Stimulated activated CD4-positive, alpha-beta T cell treated with anti-CD3 and anti-CD28 coated beads, Interleukin-1b, Interleukin-23, amount 100 ng/mL, for 4 hours (primary cell): Measurements from ENCODE around the gene ATXN1L.
"Not testable (repeated sequence)": the region's sequence is repeated elsewhere in the genome, so short reads cannot be mapped to it uniquely, and the experiment has no call there.

ENCODE experiments used
- DNase-seq, 2 donors: peaks; one replicate each; pipeline ENCODE4 v3.0.0-alpha.2; 2020; ENCODE audit warnings: low read depth in 2 of 2

Gene ATXN1L

DNA sequence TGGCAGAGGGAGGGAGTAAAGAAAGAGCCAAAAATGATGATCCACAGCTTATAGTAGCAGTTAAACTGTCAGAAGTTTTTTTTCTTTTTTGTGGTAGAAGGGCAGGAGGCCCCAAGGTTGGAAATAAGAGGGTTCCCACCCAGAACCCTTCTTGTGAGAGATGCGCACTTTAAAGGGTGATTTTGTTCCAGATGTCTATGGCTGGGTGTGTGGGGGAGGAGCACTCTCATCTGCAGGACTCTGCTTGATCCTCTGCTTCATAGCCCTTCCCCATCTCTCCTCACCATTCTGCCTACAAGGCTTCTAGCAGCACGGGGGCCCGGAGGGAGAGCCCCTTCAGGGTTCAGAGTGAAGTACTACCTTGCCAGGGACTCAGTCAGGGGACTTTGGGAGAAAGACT is 6.4 kb downstream of the ATXN1L start:
- no peak for DNase-seq

DNA sequence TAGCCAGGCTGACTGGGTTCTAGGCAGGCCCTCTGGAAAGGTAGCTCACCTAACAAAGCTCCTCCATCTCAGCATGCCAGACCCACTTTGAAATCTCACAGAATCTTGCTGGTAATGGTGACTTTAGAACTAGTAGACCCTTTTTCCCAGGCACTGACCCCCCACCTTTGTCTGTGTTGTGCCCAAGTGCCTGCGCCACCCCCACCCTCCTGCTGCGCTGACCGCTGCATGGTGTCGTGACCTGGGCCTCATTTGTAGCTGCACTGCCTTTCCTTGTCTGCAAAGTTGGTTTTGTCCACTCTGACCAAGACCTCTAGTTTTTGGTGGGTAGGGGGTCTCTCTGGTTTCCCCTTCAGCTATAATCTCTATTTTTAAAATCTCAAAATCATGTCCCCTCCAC is 6.8 kb downstream of the ATXN1L start:
- DNase-seq: no peak

DNA sequence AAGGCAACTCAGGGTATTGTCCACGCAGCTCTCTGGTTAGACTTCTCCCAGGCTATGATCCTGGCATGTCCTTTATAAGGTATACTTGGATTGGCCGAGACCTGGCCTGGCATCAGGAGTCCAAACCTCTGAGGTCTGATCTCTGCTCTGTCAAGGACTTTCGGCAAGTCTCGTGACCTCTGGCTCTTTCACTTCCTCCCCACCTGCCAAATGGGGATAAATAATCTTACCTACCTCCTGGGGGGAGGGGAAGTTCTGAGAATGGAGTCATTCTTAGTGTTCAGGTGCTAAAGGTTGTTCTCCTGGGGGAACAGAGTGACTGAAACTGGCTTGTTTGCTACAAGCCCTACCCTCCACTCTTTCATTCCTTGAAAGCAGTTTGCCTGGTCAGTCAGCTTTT is 7.6 kb downstream of the ATXN1L start:
- no peak for DNase-seq

DNA sequence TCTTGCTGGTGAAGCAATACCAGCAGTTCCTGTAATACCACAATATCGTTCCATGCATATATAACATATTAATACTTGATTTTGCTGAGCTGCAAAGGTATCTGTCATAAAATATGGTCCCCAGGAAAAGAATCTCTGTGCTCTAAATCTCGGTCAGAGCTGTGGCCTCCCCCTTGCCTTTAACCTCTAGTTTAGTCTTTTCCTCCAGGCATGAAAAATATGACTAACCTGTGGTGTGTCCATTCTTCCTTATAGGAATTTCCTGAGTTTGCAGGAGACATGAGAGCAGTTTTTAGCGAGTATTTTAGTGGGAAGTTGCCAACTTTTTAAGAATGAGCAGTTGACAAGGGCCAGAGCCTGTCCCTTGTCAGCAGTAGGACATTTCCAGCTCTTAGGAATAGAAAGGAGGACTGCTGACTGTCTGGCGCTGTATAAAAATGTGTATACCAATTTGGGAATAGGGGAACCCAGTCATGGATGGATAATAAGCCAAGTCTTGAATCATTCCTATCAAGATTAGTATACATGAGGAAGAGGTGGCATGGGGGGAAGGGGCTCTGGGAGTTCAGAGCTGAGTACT is 8.7 kb downstream of the ATXN1L start:
- no peak for DNase-seq

DNA sequence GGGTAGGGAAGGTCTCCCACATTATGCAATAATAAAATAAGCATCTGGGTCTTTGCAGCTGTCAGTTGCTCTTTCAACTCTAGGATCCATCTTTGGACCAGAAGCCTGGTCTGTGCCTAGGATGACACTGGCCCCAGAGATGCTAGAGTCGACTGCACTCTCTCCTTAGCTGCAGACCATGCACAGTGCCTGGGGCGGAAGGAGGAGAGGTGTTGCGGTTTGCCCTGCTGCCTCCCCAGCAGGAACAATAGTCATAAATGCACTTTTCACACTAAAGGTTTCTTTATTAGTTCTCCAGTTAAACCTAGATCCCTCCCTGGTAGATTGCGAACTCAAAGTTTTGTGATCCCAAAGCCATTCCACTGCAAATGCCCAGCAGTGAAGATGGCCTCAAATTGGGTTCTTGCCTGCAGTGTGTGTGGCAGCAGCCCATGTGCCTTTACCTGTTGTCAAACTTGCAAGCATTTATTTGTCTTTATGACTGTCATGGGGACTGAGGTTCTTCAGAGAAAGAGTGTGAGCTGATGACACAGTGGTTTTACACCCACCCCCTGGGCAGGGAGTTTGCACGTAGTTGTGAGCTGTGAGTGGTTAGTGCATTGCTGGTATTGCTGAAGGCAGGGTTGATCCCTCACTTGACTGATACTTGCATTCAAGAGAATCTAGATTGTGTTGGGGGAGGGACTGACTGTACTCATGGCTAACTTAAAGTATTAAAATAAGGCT is 10.3 kb downstream of the ATXN1L start:
- no peak for DNase-seq

DNA sequence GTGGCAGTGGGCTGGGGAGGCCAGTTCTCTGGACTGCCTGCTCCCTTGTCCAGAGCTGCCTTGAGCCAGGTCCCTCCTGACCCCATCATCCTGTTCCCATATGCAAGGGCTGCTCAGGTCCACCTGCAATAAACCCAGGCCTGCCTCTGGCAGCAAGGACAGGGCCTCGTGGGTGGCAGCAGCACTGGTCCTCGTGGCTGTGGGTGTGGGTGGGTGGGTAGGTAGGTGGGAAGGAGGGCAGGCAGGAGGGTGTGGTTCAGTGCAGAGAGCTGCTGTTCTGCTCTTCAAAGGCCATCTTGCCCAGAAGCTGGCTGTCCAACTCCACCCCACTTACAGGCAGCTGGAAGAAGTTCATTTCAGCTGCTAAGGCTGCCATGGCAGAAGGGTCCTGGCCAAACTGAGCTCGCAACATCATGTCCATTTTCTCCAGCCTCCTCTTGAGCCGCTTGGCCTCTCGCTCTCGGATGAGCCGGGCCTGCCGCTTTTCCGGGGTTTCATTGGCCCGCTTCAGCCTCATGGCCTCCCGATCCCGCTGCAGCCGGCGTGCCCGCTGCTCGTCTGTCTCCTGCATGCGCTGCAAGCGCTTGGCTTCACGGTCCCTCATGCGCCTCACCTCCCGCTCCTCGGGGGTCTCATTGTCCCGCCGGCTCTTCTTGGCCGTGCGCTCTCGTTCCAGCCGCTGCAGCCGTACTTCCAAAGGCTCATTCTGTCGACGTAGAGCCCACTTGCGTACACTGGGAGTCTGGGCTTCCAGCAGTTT is 14.2 kb downstream of the ATXN1L start:
- no peak for DNase-seq

DNA sequence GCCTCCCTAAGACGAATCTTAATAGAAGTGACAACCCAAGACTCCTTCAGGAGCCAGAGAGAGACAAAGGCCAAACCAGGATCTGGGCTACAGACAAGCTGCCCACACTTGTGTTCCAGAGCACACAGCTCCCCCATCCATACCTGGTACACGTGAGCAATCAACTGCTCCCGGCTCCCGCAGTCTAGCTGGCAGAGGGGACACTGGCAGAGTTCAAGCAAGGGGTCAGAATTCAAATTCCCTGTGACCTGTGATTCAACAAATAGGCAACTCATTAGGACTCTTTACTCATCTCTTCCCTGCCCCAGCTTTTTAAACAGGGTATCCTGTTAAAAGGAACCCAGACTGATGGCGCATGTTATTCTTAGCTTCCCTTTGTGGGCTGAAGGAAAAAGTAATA is 18.2 kb downstream of the ATXN1L start:
- DNase-seq: no peak

DNA sequence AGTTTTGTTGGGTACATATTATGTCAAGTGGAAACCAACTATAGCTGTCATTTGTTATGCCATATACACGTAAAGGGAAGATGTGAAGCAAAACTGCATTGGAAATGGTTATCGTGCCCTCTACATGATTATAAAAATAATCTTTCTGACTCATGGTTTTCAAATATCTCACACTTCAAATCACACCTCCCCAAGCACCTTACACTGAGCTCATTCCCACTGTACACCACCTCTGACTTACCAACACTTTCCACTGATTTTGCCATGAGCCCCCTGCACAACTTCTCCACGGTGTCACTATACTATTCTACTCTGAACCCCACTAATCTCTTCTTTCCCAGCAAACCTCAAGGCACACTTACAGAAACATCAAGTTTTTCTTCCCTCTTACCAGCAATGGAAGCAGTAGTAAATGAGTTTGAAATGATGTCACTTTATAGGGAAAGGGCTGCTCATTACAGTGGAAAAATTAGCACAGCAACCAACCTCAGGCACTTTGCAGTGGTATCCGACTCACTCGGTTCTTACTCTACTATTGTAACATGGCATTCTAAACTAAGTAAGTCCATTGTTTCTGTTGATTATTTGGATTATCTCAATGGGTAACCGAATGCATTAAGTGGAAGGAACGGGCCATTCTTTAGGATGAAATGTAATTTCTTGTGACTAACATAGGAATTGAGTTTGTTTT is 19.5 kb downstream of the ATXN1L start:
- DNase-seq: no peak

DNA sequence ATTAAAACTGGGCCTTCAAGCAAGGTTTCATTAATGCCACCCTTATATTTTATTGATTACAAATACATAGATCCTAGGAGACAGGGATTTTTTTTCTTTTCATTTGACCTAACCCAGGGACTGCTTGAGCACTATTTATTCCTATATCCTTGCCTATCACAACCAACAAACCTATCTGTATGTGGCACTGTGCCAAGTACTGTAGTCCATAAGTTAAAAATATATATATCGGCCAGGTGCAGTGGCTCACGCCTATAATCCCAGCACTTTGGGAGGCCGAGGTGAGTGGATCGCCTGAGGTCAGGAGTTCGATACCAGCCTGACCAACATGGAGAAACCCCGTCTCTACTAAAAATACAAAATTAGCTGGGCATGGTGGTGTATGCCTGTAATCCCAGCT is 21.4 kb downstream of the ATXN1L start:
- not testable (repeated sequence) for DNase-seq

DNA sequence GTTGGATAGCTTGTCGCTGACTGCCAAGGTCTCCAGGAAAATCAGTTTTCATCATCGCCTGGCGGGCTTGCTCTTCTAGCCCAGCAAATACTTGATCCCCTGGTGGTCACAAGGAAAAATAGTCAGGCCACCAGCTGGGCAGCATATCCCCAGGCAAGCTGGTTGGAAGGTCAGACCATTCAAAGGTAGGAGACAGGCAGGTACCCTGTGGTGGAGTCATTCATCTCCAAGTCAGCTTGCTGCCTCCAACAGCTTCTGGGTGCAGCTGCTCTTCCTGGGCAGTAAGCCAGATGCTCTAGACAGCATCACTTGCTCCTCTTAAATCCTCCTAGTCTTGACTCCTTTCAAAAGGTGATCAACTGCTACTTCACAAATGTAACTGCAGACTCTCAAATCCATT is 22.2 kb downstream of the ATXN1L start:
- DNase-seq: no peak

DNA sequence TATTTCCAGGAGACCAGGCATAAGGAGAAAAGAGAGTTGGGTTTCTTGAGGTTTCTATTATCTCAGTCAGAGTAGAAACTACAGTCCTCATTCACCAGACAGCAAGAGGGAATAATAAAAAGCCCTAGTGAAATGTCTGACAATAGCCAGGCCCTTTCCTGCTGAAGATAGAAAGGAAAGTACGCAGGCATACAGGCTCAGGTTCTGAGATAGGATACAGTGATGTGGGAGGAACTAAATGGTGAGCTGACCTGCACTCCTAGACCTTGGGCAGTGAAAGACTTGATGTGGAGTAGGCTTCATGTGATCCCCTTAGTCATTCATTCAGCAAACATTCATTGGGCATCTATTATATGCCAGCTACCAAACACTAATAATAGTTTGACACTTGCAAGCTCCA is 23.3 kb downstream of the ATXN1L start:
- DNase-seq: no peak

DNA sequence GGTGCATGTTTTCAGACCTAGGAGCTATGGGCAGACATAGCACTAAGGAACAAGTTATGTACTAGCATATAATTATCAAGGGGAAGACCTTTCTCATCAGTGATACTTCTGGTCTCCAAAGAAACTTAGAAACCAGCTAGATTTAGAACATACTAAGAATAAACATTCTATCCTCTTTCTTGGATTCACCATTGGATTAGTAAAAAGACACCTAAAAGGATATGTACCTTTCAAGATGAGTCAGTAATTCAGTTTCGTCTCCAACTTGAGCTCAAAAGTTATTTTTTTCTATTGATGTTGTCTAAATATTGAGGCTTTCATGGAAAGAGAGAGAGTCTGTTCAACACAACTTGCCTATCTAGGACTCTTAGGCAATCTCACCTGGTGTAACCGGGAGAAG is 25.0 kb downstream of the ATXN1L start:
- no peak for DNase-seq

DNA sequence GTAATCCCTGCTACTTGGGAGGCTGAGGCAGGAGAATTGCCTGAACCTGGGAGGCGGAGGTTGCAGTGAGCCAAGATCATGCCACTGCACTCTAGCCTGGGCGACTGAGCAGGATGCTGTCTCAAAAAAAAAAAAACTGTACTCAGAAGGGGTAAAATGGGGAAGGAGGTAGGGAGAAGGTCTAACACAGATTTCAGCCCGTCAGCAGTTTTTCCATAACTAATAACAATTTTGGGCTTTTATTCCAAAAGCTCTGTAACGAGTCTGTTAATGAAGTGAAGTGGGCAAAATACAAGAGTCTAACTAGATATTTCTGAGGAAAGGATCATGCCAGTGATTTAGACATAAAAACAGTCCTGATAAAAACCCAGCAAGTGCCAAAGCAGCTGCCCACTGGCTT is 27.4 kb downstream of the ATXN1L start:
- DNase-seq: no peak

DNA sequence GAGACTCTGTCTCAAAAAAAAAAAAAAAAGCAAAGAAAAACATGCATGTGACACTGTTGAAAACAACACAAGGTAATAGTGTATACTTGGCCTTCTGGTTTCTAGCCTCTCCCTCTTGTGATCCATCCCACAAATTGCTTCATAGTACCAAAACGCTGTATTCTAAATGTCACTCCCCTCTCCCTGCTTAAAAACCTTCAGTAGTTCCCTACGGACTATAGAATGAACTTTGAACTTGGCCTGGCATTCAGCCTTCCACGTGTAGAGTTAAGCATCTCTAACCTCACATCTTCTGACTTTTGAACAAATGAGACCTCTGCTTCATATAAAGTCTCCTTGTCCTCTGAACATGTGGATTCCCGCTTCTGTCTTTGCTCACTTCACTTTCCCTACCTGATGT is 33.1 kb downstream of the ATXN1L start:
- DNase-seq: no peak

DNA sequence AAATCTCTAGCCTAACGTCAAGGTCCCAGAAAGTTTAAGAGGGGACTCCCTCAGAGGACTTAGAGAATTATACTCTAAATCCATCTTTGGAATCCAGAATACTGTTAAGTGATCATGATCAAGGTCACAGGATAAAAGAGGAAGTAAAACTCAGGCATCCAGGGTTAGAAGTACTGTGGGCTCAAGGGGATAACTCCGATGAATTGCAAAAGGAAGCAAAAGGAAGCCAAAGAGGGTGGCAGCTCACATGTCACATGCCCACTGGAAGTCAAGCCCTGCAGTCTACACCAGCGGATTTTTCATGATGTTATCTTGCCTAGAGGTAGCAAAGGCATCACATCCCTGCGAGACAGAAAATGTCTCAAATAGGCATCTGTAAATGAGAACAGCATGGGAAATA is 34.4 kb downstream of the ATXN1L start:
- DNase-seq: no peak

DNA sequence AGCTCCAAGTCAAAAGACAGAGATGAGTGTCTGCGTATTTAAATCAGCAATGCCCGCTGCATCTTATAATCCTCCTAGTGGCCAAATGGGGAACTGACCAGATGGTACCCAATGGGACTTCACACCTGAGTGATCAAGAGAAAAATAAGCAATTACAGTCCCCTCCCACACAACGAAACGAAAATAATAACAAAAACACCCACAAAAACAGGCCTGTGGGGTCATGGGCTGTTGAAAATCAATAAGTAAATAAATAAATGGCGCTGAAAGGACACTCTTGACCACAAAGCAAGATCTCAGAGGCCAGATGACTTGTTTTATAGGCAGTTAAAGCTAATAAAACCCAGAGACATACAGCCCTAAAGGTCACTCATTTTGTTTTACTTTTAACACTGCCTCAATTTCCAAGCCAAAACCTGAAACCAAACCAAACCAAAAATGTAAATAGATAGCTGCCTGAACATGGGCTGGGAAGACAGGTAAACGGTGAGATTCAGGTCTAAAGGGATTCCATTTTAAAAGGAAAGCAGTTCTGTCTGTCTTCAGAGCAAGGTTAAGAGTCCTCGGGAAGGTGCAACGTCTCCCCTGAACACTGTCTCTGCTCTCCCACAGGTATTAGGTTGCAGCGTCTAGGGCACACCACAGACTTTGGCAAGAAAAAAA is 36.9 kb downstream of the ATXN1L start:
- DNase-seq: peak in 1 of 2 donors; percentile 81

DNA sequence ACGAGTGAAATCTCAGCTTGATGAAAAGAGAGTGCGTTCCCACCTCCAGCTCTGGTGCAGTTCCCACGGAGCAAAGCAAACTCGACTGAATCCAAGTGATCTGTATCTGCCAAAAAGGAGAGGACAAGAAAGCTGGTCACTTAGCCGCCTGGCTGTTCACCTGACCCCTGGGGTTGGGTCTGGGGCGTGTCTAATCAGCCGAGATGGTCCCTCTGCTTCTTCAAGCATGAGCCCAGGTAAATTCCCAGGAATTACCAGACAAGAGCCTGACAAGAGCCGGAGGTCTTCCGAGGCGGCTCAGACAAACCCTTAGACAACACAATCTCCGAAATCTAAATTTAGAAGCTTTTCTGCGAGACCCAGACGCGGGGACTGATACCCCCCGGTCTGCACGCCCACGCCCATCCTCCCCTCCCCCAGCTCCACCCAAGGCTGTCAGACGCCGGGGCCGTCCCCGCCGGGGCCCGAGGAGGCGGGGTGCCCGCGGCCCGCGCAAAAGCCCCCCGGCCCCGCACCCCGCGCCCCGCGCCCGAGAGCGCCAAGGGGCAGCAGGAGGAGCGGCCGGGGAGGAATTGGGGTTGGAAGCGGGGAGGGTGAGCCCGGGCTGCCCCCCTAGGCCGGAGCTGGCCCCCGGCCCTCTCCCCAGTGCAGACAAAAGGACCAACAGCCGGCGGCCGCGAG is 37.5 kb downstream of the ATXN1L start:
- peak; percentile 42 to 59 for DNase-seq

DNA sequence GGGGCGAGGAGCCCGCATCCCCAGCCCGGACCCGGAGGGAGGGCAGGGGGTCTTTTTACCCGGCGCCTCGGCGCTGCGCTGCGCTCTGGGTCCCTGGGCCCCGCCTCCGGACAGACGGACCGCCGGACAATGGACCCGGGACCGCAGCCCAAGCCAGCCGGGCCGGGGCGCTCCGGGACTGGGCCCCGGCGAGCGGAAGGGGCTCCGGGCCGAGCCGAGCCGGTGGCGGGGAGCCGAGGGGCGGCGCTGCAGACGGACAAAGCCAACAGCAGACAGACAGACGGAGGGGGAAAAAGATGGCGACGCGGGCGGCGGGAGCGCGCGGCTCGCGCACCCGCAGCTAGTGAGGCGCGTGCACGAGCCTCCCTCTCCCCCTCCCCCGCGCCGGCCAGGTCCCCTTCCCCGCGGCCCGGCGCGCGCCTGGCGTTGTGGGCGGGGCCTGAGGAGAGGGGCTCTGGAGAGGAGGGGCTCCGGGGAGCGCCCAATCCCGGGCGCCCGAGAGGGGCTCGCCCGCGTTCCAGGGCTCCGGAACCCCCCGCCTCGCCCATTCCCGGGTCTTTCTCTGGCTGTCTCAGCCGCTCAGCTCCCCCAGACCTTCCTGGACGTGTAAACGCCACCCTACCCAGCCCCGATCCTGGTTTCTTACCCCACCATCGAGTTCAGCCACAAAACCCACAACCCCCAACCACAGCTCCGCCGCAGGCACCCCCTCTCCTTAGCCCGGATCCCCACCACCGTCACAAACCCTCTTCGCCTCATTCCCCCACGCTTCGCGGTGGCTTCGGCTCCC is 38.3 kb downstream of the ATXN1L start, which contains the start of gene ZNF821:
Gene ZNF821, minus strand, starts transcription at position 334 of the 790 bp plus-strand sequence. CDS start 4,236 bp downstream, outside the sequence.
- DNase-seq: peak; percentile 62 to 67

DNA sequence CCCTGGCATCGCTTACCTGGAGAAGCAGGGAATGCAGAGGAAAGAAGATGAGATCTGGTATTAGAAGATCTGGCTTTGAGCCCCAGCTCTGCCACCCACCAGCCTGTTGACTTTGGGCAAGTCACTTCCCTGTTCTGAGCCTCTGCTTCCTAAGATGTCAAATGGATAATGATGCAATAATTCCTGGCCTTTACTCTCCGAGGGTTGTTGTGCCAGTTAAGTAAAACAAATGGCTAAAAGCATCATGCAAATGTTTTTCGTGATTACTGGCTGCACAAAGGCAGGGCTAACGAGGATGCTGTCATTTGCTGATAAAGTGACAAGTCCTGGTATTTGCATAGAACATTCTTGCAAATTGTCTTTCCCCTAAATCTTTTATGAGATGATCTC is 39.5 kb downstream of the ATXN1L start:
- DNase-seq: no peak

DNA sequence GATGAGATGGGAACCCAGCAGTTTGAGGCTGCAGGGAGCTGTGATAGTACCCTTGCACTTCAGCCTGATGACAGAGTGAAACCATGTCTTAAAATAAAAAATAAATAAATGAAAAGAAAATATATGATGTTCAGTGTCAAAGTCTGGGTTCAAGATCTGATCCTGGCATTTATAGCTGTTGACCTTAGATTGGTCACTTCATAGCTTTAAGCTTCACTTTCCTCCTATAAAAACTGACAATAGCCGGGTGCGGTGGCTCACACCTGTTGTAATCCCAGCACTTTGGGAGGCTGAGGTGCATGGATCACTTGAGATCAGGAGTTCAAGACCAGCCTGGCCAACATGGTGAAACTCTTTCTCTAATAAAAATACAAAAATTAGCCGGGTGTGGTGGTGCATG is 43.4 kb downstream of the ATXN1L start:
- no peak for DNase-seq

DNA sequence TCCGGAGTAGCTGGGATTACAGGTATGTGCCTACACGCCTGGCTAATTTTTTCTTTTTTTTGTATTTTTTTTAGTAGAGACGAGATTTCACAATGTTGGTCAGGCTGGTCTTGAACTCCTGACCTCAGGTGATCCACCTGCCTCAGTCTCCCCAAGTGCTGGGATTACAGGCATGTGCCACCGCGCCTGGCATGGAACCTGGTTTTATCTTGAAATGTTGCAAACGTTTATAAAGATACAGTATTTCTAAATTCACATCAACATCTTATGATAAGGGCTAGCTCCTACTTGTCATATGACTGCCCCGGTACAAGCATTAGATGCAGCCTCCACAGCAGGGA is 48.1 kb downstream of the ATXN1L start:
- DNase-seq: no peak
